Fibroblast of skin of left biceps (primary cell): ENCODE measurements around the gene PPA1.
"Not testable (repeated sequence)": the region's sequence is repeated elsewhere in the genome, so short reads cannot be mapped to it uniquely, and the experiment has no call there.

ENCODE experiments used
- DNase-seq, 2 experiments: peaks; one replicate each; pipeline ENCODE4 v3.0.0-alpha.2; 2013; ENCODE audit warnings: low read depth in 2 of 2

Gene PPA1

GRCh38 chr10:70254778-70255328 is 21.6 kb upstream of the PPA1 start:
- no peak for DNase-seq

- DNase-seq: no peak
These were observed 20.9 kb upstream of the PPA1 start for GRCh38 chr10:70253878-70254765.

GRCh38 chr10:70250961-70251680 is 17.9 kb upstream of the PPA1 start:
- no peak for DNase-seq

GRCh38 chr10:70247360-70247759 is 14.1 kb upstream of the PPA1 start:
- DNase-seq: no peak

- no peak for DNase-seq
These were observed 7.9 kb upstream of the PPA1 start for GRCh38 chr10:70241081-70241480.

GRCh38 chr10:70239986-70240385 is 6.8 kb upstream of the PPA1 start:
- DNase-seq: not testable (repeated sequence)

- DNase-seq: not testable (repeated sequence)
These were observed 6.1 kb upstream of the PPA1 start for GRCh38 chr10:70239077-70239976.

GRCh38 chr10:70237958-70238536 is 4.8 kb upstream of the PPA1 start:
- not testable (repeated sequence) for DNase-seq

GRCh38 chr10:70234668-70235447 is 1.6 kb upstream of the PPA1 start:
- DNase-seq: peak; percentile 75 to 76

- no peak for DNase-seq
These were observed 691 bp upstream of the PPA1 start for GRCh38 chr10:70233939-70234300.

GRCh38 chr10:70232859-70233108 is 445 bp downstream of the PPA1 start:
- no peak for DNase-seq

- no peak for DNase-seq
These were observed 922 bp downstream of the PPA1 start for GRCh38 chr10:70232155-70232858.

- no peak for DNase-seq
These were observed 4.7 kb downstream of the PPA1 start for GRCh38 chr10:70228491-70228890.

- DNase-seq: no peak
These were observed 5.5 kb downstream of the PPA1 start for GRCh38 chr10:70227548-70228320.

GRCh38 chr10:70223728-70224127 is 9.5 kb downstream of the PPA1 start:
- no peak for DNase-seq

GRCh38 chr10:70222811-70223447 is 10.3 kb downstream of the PPA1 start:
- not testable (repeated sequence) for DNase-seq

- no peak for DNase-seq
These were observed 10.9 kb downstream of the PPA1 start for GRCh38 chr10:70222340-70222794.

GRCh38 chr10:70221030-70221429 is 12.2 kb downstream of the PPA1 start:
- no peak for DNase-seq

- DNase-seq: no peak
These were observed 20.4 kb downstream of the PPA1 start for GRCh38 chr10:70212879-70213278.
